HG03432 (cell line): ENCODE results near the gene FAM120B.
"Not testable (repeated sequence)": the region's sequence is repeated elsewhere in the genome, so short reads cannot be mapped to it uniquely, and the experiment has no call there.

ENCODE experiments used
- ATAC-seq: cut with Tn5 transposase; IDR thresholded peaks from one replicate; pipeline ENCODE4 v1.9.1; 2021; ENCODE audit warnings: mild to moderate bottlenecking, moderate library complexity; ENCODE audit not compliant: unreplicated experiment

Gene FAM120B

DNA sequence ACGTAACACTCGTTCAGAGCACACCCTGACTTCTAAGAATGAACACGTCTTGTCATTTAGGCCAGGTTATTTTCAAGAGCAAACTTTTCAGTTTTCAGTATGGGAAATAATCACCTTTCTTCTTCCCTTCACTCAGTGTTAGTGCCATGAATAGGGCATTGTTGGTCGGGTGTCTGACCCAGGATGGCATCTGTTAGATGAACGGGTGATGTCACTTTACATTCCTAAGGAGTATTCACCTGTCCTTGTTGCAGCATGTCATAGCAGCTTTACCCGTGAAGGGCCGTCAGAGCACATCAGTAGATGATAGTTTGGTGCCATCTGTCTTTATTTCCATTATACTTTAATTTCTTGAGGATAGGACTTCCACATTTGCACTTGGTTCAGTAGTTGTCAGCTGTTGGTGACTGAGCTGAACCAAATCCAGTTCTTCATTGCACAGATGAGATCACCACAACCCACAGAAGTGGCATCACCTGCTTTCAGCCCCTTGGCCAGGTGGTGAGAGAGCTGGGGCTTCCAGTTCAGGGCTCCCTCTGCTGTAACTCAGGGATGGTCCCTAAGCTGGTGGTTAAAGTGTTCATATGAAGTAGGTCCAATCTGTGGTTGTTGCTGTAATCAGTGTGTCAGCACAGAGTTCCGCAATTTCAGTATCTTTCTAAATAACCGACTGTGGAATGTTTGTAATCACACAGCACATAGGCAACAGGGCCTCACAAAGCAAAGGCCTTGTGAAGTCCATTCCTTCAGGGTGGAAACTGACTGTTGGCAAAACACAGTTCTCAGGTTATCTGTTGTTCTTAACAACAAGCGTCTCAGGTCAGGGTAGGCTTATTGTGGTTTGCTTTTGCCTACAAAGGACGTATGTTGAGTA is 68.2 kb downstream of the FAM120B start:
- ATAC-seq, result no peak

DNA sequence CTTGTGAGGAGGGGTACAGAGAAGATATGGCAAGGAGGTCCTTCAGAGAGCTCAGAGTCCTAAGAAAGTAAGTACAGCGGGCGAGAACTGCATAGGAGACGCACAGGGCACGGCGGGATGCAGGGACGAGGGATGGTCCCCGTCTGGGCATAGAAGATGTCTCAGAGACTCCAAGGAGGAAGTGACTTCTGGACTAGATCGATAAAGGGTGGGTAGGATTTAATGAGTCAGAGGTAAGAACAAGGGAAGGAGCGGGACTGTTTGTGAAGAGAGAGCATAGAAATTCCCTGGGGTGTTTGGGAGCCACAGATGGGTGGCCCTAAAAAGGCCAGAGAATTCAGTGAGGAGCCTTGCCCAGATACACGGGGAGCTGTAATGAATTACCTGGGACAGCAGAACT is 69.1 kb downstream of the FAM120B start:
- ATAC-seq, result no peak

GRCh38 chr6:170376386-170377043 is 70.0 kb downstream of the FAM120B start:
- no peak for ATAC-seq

GRCh38 chr6:170378502-170378901 is 71.9 kb downstream of the FAM120B start:
- ATAC-seq, result no peak

- no peak for ATAC-seq
Observed at GRCh38 chr6:170381562-170381961, 75.0 kb downstream of the FAM120B start.

DNA sequence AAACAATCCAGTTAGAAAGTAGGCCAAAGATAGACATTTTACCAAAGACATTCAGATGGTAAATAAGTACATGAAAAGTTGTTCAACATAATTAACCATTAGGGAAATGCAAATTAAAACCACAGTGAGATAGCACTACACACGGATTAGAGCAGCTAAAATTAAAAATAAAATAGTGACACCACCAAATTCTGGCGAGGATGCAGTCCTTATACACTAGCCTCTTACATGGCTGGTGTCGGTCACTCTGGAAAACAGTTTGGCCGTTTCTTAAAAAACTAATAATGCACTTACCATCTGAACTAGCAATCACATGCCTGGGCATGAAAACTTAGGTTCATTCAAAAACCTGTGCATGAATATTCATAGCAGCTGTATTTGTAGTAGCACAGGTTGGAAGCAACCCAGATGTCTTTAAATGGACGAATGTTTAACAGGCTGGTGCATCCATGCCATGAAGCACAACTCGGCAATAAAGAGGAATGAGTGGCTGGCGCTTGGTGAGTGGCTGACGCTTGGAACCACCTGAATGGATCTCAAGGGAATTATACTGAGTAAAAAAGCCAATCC is 77.0 kb downstream of the FAM120B start:
- no peak for ATAC-seq

- ATAC-seq, result no peak
Observed at GRCh38 chr6:170385506-170385905, 78.9 kb downstream of the FAM120B start.

- no peak for ATAC-seq
Observed at GRCh38 chr6:170388113-170388512, 81.6 kb downstream of the FAM120B start.

DNA sequence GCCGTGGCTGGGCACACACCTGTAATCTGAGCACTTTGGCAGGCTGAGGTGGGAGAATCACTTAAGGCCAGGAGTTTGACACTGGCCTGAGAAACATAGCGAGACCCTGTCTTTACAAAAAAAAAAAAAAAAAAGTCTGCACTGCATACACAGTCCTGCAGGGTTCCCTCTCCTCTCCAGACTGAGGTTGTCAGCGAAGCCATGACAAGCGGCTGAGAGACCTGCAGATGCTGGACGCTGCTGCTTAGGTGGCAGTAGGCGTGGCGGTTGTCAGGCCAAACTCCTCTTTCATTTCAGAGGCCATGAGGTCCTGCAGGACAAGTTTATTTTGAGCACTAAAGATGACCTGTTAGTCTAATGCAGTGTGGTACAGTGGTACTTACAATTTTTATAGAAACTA is 86.5 kb downstream of the FAM120B start:
- no peak for ATAC-seq

DNA sequence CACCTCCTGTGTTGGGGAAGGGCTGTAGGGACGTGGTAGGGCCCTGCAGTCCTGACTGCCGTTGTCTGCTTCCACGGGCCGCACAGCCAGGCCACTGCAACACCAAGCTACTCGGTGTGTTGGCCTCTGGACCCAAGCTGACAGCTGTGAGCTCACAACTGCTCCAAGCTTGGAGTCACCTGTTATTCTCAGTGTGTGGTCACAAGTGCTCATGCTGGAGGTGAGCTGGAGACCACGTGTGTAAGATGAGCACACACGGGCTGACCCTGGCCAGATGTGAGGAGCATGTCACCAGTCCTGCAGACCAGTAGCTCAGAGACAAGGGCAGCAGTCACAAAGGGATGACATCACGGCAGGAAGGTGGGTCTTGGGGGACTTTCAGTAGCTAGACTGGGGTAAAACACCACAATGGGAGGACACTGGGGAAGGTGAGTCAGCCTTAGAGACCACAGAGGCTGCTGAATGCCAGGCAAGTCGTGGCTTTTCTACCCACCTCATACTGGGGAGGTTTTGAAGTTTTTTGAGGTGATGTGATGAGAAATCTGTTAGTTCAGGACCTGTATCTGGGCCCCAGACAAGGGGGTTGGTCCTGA is 87.3 kb downstream of the FAM120B start:
- no peak for ATAC-seq

DNA sequence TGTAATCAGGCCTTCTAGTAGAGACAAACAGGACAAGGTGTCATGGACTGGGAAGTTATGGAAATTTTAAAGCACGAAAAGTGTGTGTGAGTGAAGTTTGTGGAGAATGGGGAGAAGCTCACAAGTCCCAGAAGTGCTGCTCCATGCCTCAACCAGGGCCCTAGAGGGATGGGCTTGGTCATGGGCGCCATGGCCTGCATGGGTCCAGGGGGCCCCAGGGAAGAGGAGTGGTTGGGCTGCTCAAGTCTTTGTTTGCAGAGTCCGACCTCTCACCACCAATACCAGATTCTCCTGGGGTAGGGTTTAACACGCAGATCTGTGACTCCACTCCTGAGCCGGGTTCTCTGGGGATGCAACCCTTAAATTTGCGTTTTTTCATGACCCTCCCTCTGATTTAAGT is 88.4 kb downstream of the FAM120B start:
- no peak for ATAC-seq

GRCh38 chr6:170398743-170399369 is 92.3 kb downstream of the FAM120B start:
- not testable (repeated sequence) for ATAC-seq

DNA sequence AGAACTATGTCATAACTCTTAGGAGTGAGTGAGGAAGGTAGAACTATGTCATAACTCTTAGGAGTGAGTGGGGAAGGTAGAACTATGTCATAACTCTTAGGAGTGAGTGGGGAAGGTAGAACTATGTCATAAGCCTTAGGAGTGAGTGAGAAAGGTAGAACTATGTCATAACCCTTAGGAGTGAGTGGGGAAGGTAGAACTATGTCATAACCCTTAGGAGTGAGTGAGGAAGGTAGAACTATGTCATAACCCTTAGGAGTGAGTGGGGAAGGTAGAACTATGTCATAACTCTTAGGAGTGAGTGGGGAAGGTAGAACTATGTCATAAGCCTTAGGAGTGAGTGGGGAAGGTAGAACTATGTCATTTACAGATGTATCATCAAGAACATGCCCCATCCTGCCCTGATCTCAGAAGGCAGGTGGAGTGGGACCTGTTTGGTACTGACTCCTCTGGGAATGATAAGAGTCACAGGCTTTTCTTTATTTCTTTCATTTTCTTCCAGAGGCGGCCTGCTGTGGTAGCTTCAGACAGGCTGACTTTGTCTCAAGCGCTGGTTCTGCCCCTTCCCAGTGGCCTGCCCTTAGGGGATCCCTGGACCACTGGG is 93.5 kb downstream of the FAM120B start:
- ATAC-seq, result not testable (repeated sequence)

- no peak for ATAC-seq
Observed at GRCh38 chr6:170402318-170403040, 95.9 kb downstream of the FAM120B start.

- no peak for ATAC-seq
Observed at GRCh38 chr6:170403451-170403850, 96.9 kb downstream of the FAM120B start.

- ATAC-seq, result no peak
Observed at GRCh38 chr6:170404036-170404435, 97.5 kb downstream of the FAM120B start.

GRCh38 chr6:170404697-170405096 is 98.1 kb downstream of the FAM120B start:
- ATAC-seq, result no peak

- ATAC-seq, result no peak
Observed at GRCh38 chr6:170405311-170405975, 98.9 kb downstream of the FAM120B start.

DNA sequence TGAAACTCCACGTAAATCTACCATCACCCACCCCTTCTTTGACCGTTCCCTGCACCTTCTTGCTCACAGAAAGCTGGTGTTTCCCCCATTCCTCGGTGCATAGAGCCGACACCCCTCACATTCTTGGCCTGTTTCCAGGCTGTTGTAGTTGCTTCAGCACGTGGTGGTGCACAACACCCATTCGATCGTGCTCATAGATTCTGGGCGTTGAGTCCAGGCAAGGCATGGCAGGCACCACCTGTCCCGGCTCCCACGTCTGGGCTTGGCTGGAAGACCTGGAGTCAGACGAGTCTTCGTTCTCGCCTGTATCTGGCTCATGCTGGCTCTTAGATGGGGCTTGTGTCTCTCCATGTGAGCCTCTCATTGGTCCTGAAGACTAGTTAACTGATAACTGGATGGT is 100.6 kb downstream of the FAM120B start:
- ATAC-seq, result no peak

DNA sequence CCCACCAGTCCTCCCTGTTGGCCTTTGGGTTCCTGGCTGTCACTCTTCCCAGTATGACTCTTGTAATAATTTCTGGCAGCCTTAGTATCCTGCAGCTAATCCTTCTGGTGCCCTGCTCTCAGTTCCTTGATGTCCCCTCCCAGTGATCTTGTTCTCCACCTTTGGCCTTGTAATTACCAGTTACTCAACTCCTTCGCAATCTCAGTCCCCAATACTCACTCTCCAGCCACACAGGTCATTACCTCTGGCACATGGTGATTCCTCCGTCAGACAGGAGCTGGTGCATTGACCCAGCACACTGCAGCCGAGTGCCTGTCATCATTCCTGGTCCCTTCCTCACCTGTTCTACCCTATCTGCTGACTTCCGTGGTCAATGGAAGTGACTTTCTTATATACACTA is 101.4 kb downstream of the FAM120B start:
- no peak for ATAC-seq
